ENCODE results near the gene OR6N2. TPM values are rescaled to one million over a fixed set of nuclear protein-coding genes. Genes with fewer than 3 reads are reported as not detected.

Gene OR6N2
- total RNA-seq, result not detected

- Mint-ChIP-seq H3K27ac (no peak within 1 kb of the TSS), H3K4me3 (no peak within 1 kb of the TSS), H3K27me3 (peaks cover 7% of the 10 kb centered on the region), H3K36me3 (no peaks in the 10 kb centered on the region), H3K4me1 (peaks cover 5% of the 10 kb centered on the region), H3K9me3 (ENCODE audit: low read depth) (no peaks in the 10 kb centered on the region)
- DNase-seq, result no peak
- no peak for ATAC-seq
- CTCF ChIA-PET, result no interaction called here
Observed at GRCh38 chr1:158781104-158781503, at the start of gene OR6N2. TSS of gene OR6N2 (minus strand) at chr1:158781204. CDS start at chr1:158777635, 3,569 bp downstream.

- CTCF ChIA-PET, result interaction anchor here (1.3 kb wide), 1 partner anchor 23 kb away, joined by 3 read pairs; no protein-coding TSS in a partner anchor
- DNase-seq (no peak), ATAC-seq (no peak)
- Mint-ChIP-seq H3K9me3 (ENCODE audit: low read depth) (peaks cover 19% of the 10 kb centered on the region), H3K4me3 (no peak overlapping the region), H3K36me3 (peaks cover 18% of the 10 kb centered on the region), H3K27me3 (no peaks in the 10 kb centered on the region), H3K27ac (peak overlapping the region; percentile 8), H3K4me1 (peaks cover 19% of the 10 kb centered on the region)
Observed at GRCh38 chr1:158830074-158830677, 49.2 kb upstream of the OR6N2 start.

GRCh38 chr1:158821723-158822122 lies 40.7 kb upstream of the OR6N2 start:
- DNase-seq, result no peak
- ATAC-seq, result no peak
- Mint-ChIP-seq H3K4me1 (peaks cover 19% of the 10 kb centered on the region), H3K9me3 (ENCODE audit: low read depth) (peaks cover 2% of the 10 kb centered on the region), H3K27ac (no peak overlapping the region), H3K27me3 (no peaks in the 10 kb centered on the region), H3K36me3 (peaks cover 5% of the 10 kb centered on the region), H3K4me3 (no peak overlapping the region)
- CTCF ChIA-PET, result interaction anchor here (1.2 kb wide), 1 partner anchor 13 kb away, joined by 3 read pairs; no protein-coding TSS in a partner anchor

GRCh38 chr1:158819461-158820443 lies 38.7 kb upstream of the OR6N2 start:
- H3K36me3 Mint-ChIP-seq, result peaks cover 3% of the 10 kb centered on the region
- H3K9me3 Mint-ChIP-seq (ENCODE audit: low read depth), result no peaks in the 10 kb centered on the region
- ATAC-seq, result peak; percentile 96
- H3K4me3 Mint-ChIP-seq, result peak overlapping the region; percentile 2
- no peak for DNase-seq
- no peaks in the 10 kb centered on the region for H3K27me3 Mint-ChIP-seq
- peak overlapping the region; percentile 62 for H3K27ac Mint-ChIP-seq
- peaks cover 19% of the 10 kb centered on the region for H3K4me1 Mint-ChIP-seq
- CTCF ChIA-PET, result interaction anchor here (1.4 kb wide), 1 partner anchor 8 kb away, joined by 3 read pairs; no protein-coding TSS in a partner anchor

- ATAC-seq, result no peak
Observed at GRCh38 chr1:158818975-158819431, 38.0 kb upstream of the OR6N2 start.

GRCh38 chr1:158818560-158818959 lies 37.6 kb upstream of the OR6N2 start:
- no peaks in the 10 kb centered on the region for H3K9me3 Mint-ChIP-seq (ENCODE audit: low read depth)
- peaks cover 19% of the 10 kb centered on the region for H3K4me1 Mint-ChIP-seq
- ATAC-seq (no peak), DNase-seq (no peak)
- no peak overlapping the region for H3K4me3 Mint-ChIP-seq
- H3K27ac Mint-ChIP-seq, result peak overlapping the region; percentile 62
- CTCF ChIA-PET, result interaction anchor here (0.6 to 1.4 kb wide), 2 partner anchors 9 to 180 kb away, joined by 3 read pairs; no protein-coding TSS in a partner anchor
- H3K27me3 Mint-ChIP-seq, result no peaks in the 10 kb centered on the region
- peaks cover 3% of the 10 kb centered on the region for H3K36me3 Mint-ChIP-seq

More at GRCh38 chr1:158818975-158819431, 38.0 kb upstream of the OR6N2 start:
- CTCF ChIA-PET, result interaction anchor here (0.6 to 1.4 kb wide), 2 partner anchors 8 to 179 kb away, joined by 3 read pairs; no protein-coding TSS in a partner anchor
- Mint-ChIP-seq H3K4me3 (no peak overlapping the region), H3K27me3 (no peaks in the 10 kb centered on the region), H3K27ac (peak overlapping the region; percentile 62), H3K36me3 (peaks cover 3% of the 10 kb centered on the region), H3K4me1 (peaks cover 19% of the 10 kb centered on the region), H3K9me3 (ENCODE audit: low read depth) (no peaks in the 10 kb centered on the region)
- DNase-seq, result no peak

GRCh38 chr1:158814970-158815369 lies 34.0 kb upstream of the OR6N2 start:
- no peaks in the 10 kb centered on the region for H3K36me3 Mint-ChIP-seq
- no peaks in the 10 kb centered on the region for H3K27me3 Mint-ChIP-seq
- H3K4me3 Mint-ChIP-seq, result no peak overlapping the region
- no peak overlapping the region for H3K27ac Mint-ChIP-seq
- peaks cover 17% of the 10 kb centered on the region for H3K4me1 Mint-ChIP-seq
- CTCF ChIA-PET, result interaction anchor here (1.7 kb wide), 1 partner anchor 183 kb away, joined by 3 read pairs; no protein-coding TSS in a partner anchor
- no peak for ATAC-seq
- no peak for DNase-seq
- no peaks in the 10 kb centered on the region for H3K9me3 Mint-ChIP-seq (ENCODE audit: low read depth)

GRCh38 chr1:158813164-158813563 lies 32.2 kb upstream of the OR6N2 start:
- H3K27ac Mint-ChIP-seq, result no peak overlapping the region
- H3K9me3 Mint-ChIP-seq (ENCODE audit: low read depth), result no peaks in the 10 kb centered on the region
- ATAC-seq (no peak), DNase-seq (no peak)
- no peaks in the 10 kb centered on the region for H3K36me3 Mint-ChIP-seq
- CTCF ChIA-PET, result no interaction called here
- H3K4me1 Mint-ChIP-seq, result no peaks in the 10 kb centered on the region
- no peak overlapping the region for H3K4me3 Mint-ChIP-seq
- no peaks in the 10 kb centered on the region for H3K27me3 Mint-ChIP-seq

- H3K27me3 Mint-ChIP-seq, result peaks cover under 1% of the 10 kb centered on the region
- H3K36me3 Mint-ChIP-seq, result no peaks in the 10 kb centered on the region
- no peaks in the 10 kb centered on the region for H3K4me1 Mint-ChIP-seq
- ATAC-seq (no peak), DNase-seq (no peak)
- H3K4me3 Mint-ChIP-seq, result no peak overlapping the region
- no peaks in the 10 kb centered on the region for H3K9me3 Mint-ChIP-seq (ENCODE audit: low read depth)
- CTCF ChIA-PET, result no interaction called here
- no peak overlapping the region for H3K27ac Mint-ChIP-seq
Observed at GRCh38 chr1:158812336-158812735, 31.3 kb upstream of the OR6N2 start.

- Mint-ChIP-seq H3K9me3 (ENCODE audit: low read depth) (no peaks in the 10 kb centered on the region), H3K4me1 (no peaks in the 10 kb centered on the region), H3K27me3 (peaks cover 9% of the 10 kb centered on the region), H3K36me3 (no peaks in the 10 kb centered on the region), H3K4me3 (no peak overlapping the region), H3K27ac (no peak overlapping the region)
- CTCF ChIA-PET, result no interaction called here
- DNase-seq, result no peak
- no peak for ATAC-seq
Observed at GRCh38 chr1:158810311-158810710, 29.3 kb upstream of the OR6N2 start.

GRCh38 chr1:158809862-158810261 lies 28.9 kb upstream of the OR6N2 start:
- H3K4me3 Mint-ChIP-seq, result no peak overlapping the region
- H3K9me3 Mint-ChIP-seq (ENCODE audit: low read depth), result no peaks in the 10 kb centered on the region
- no peak overlapping the region for H3K27ac Mint-ChIP-seq
- H3K27me3 Mint-ChIP-seq, result peaks cover 9% of the 10 kb centered on the region
- DNase-seq (no peak), ATAC-seq (no peak)
- CTCF ChIA-PET, result no interaction called here
- H3K36me3 Mint-ChIP-seq, result no peaks in the 10 kb centered on the region
- H3K4me1 Mint-ChIP-seq, result no peaks in the 10 kb centered on the region

GRCh38 chr1:158809256-158809655 lies 28.3 kb upstream of the OR6N2 start:
- H3K4me3 Mint-ChIP-seq, result no peak overlapping the region
- no peaks in the 10 kb centered on the region for H3K36me3 Mint-ChIP-seq
- peaks cover 9% of the 10 kb centered on the region for H3K27me3 Mint-ChIP-seq
- H3K27ac Mint-ChIP-seq, result no peak overlapping the region
- ATAC-seq (no peak), DNase-seq (no peak)
- CTCF ChIA-PET, result interaction anchor here (1.5 kb wide), 1 partner anchor 13 kb away, joined by 3 read pairs; no protein-coding TSS in a partner anchor
- H3K9me3 Mint-ChIP-seq (ENCODE audit: low read depth), result no peaks in the 10 kb centered on the region
- no peaks in the 10 kb centered on the region for H3K4me1 Mint-ChIP-seq

GRCh38 chr1:158806916-158807536 lies 26.0 kb upstream of the OR6N2 start:
- no peak for DNase-seq
- H3K27ac Mint-ChIP-seq, result no peak overlapping the region
- no peaks in the 10 kb centered on the region for H3K4me1 Mint-ChIP-seq
- no peaks in the 10 kb centered on the region for H3K9me3 Mint-ChIP-seq (ENCODE audit: low read depth)
- H3K4me3 Mint-ChIP-seq, result no peak overlapping the region
- H3K36me3 Mint-ChIP-seq, result no peaks in the 10 kb centered on the region
- CTCF ChIA-PET, result no interaction called here
- peaks cover 9% of the 10 kb centered on the region for H3K27me3 Mint-ChIP-seq
- ATAC-seq, result no peak
